Upper lobe of right lung (tissue), 1 donor: ENCODE results near the gene DPM2. TPM values are rescaled to one million over a fixed set of nuclear protein-coding genes. Genes with fewer than 3 reads are reported as not detected.
A peak's percentile ranks its signal among the peaks of the same experiment; 100 is the strongest.

ENCODE experiments used
- ATAC-seq: fragments of 200-7000 bp; cut with Tn5 transposase; one replicate; pipeline ENCODE4 v1.9.1; 2020; ENCODE audit warnings: mild to moderate bottlenecking, moderate library complexity
- DNase-seq: peaks from one replicate; pipeline ENCODE4 v3.0.0-alpha.2; 2020
- H3K27ac ChIP-seq: fragments of 200-600 bp; one replicate; pipeline ENCODE4 v1.8.0; 2022
- H3K27me3 ChIP-seq: fragments of 200-600 bp; one replicate; pipeline ENCODE4 v1.8.0; 2022; ENCODE audit warnings: mild to moderate bottlenecking
- H3K36me3 ChIP-seq: fragments of 200-600 bp; one replicate; pipeline ENCODE4 v1.8.0; 2022
- H3K4me1 ChIP-seq: fragments of 200-600 bp; one replicate; pipeline ENCODE4 v1.8.0; 2022
- H3K4me3 ChIP-seq: fragments of 200-600 bp; one replicate; pipeline ENCODE4 v1.8.0; 2022; ENCODE audit warnings: mild to moderate bottlenecking
- H3K9me3 ChIP-seq: fragments of 200-600 bp; one replicate; pipeline ENCODE4 v1.8.0; 2022
- intact Hi-C: fragments of 100-400 bp; cut with DNase I; formaldehyde crosslinking; loops from one replicate; pipeline ENCODE4 v1.11.0; 2022
- long read RNA-seq: library from polyadenylated mRNA; unstranded; transcript quantifications from one replicate; pipeline ENCODE4 v2.0.0, GENCODE V29; 2021
- total RNA-seq: library from RNA; stranded (reverse); fragmentation: NEBNext Ultra II Directional; extraction: Animal tissue kit (Norgen Biotek cat#: 25700); gene quantifications from one replicate; pipeline ENCODE4 v1.2.1, GENCODE V29; 2021
- TF ChIP-seq, protein P1 (sequence below): fragments of 200-600 bp; IDR thresholded peaks from one replicate; pipeline ENCODE4 v1.8.0; 2022; ENCODE audit warnings: antibody characterized with exemption
- donor health status: DM: no; HTN: yes; CAD: no; lungs with severe emphysema.

Gene DPM2, protein sequence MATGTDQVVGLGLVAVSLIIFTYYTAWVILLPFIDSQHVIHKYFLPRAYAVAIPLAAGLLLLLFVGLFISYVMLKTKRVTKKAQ
- 37.1 TPM for total RNA-seq
- long read RNA-seq, transcript DPM2-203 (3 exons, 928 nt), result minor isoform, 5 of 67 reads
- long read RNA-seq, transcript DPM2-201 (4 exons, 1,542 nt), result major isoform, 35 of 67 reads
- long read RNA-seq, transcript DPM2-205 (3 exons, 1,662 nt), result minor isoform, 14 of 67 reads
- long read RNA-seq, partial matches to known transcripts, result 13 of 67 reads
- long read RNA-seq, other reads (novel, unspliced or antisense), result 0 of 67 reads

- Histone ChIP-seq H3K4me1 (peaks cover 19% of the 10 kb centered on the region), H3K27ac (peak within 1 kb of the TSS; percentile 77), H3K27me3 (no peaks in the 10 kb centered on the region), H3K4me3 (peak within 1 kb of the TSS; percentile 88), H3K36me3 (peaks cover 13% of the 10 kb centered on the region), H3K9me3 (no peaks in the 10 kb centered on the region)
- intact Hi-C loops, result no loop called here
- DNase-seq (peak; percentile 90), ATAC-seq (peak; percentile 90)
- TF ChIP-seq, protein P1, sequence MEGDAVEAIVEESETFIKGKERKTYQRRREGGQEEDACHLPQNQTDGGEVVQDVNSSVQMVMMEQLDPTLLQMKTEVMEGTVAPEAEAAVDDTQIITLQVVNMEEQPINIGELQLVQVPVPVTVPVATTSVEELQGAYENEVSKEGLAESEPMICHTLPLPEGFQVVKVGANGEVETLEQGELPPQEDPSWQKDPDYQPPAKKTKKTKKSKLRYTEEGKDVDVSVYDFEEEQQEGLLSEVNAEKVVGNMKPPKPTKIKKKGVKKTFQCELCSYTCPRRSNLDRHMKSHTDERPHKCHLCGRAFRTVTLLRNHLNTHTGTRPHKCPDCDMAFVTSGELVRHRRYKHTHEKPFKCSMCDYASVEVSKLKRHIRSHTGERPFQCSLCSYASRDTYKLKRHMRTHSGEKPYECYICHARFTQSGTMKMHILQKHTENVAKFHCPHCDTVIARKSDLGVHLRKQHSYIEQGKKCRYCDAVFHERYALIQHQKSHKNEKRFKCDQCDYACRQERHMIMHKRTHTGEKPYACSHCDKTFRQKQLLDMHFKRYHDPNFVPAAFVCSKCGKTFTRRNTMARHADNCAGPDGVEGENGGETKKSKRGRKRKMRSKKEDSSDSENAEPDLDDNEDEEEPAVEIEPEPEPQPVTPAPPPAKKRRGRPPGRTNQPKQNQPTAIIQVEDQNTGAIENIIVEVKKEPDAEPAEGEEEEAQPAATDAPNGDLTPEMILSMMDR, result no peak
Measured at GRCh38 chr9:127937388-127938297, at the start of gene DPM2. Gene DPM2, minus strand, starts transcription at chr9:127937854. Its CDS starts 34 bp downstream, at chr9:127937820.

DNA sequence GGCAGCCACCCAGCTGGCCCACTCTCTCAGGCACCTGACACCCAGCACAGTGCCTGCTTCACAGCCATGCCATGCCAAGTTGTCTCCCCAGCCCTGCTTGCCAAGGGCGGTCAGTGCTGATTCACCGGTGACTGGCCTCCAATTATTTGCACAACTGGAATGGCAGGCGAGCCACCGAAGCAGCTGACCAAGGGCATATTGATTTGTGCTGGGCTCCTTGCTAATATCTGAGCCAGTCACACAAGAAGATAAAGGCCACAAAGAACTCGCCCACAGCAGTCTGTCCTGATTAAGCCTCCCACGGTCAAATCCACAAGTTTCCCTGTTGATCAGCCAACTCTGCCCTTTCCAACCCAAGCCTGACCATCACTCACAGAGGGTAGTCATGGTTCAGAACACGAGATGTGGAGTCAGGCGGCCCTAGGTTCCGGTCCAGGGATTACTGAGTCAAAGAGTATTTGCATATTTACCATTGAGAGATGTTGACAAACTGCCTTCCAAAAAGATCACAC lies 49.5 kb upstream of the DPM2 start:
- DNase-seq, result no peak
- intact Hi-C loops, result no loop called here
- TF ChIP-seq, protein P1, result no peak
- H3K27me3 ChIP-seq, result no peaks in the 10 kb centered on the region
- H3K9me3 ChIP-seq, result no peaks in the 10 kb centered on the region
- H3K4me3 ChIP-seq, result no peak overlapping the region
- no peak overlapping the region for H3K27ac ChIP-seq
- no peaks in the 10 kb centered on the region for H3K36me3 ChIP-seq
- peak; percentile 11 for ATAC-seq
- H3K4me1 ChIP-seq, result no peaks in the 10 kb centered on the region

GRCh38 chr9:127985011-127985410 lies 47.4 kb upstream of the DPM2 start:
- H3K27ac ChIP-seq, result no peak overlapping the region
- intact Hi-C loops, result no loop called here
- DNase-seq, result no peak
- H3K9me3 ChIP-seq, result no peaks in the 10 kb centered on the region
- ATAC-seq, result no peak
- H3K36me3 ChIP-seq, result no peaks in the 10 kb centered on the region
- no peaks in the 10 kb centered on the region for H3K27me3 ChIP-seq
- H3K4me3 ChIP-seq, result no peak overlapping the region
- TF ChIP-seq, protein P1, result no peak
- peaks cover 7% of the 10 kb centered on the region for H3K4me1 ChIP-seq

DNA sequence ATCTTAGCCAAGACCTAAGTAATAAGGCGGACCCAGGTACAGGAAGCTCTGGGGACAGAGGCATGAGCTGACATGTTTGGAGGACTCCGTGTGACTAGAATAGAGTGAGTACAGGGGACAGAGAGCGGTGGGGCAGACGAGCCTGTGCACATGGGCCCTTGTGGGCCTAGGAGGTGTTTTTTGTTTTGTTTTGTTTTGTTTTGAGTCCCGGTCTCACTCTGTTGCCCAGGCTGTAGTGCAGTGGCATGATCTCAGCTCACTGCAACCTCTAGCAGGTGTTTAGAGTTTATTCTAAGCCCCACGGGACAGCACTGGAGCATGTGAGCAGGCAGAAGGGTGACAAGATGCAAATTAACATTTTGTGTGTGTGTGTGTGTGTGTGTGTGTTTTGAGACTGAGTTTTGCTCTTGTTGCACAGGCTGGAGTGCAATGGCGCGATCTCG lies 46.2 kb upstream of the DPM2 start:
- intact Hi-C loops, result no loop called here
- DNase-seq (no peak), ATAC-seq (no peak)
- no peaks in the 10 kb centered on the region for H3K36me3 ChIP-seq
- TF ChIP-seq, protein P1, result no peak
- H3K27ac ChIP-seq, result no peak overlapping the region
- H3K4me1 ChIP-seq, result peaks cover 16% of the 10 kb centered on the region
- no peak overlapping the region for H3K4me3 ChIP-seq
- H3K27me3 ChIP-seq, result no peaks in the 10 kb centered on the region
- H3K9me3 ChIP-seq, result no peaks in the 10 kb centered on the region

GRCh38 chr9:127982912-127983311 lies 45.3 kb upstream of the DPM2 start:
- DNase-seq (no peak), ATAC-seq (no peak)
- TF ChIP-seq, protein P1, result no peak
- intact Hi-C loops, result no loop called here
- H3K27me3 ChIP-seq, result no peaks in the 10 kb centered on the region
- H3K36me3 ChIP-seq, result no peaks in the 10 kb centered on the region
- no peak overlapping the region for H3K27ac ChIP-seq
- H3K9me3 ChIP-seq, result no peaks in the 10 kb centered on the region
- H3K4me1 ChIP-seq, result peaks cover 25% of the 10 kb centered on the region
- H3K4me3 ChIP-seq, result no peak overlapping the region
